Loucy (cell line): ENCODE results near the gene INTS1.

Source experiments
- EZH2phosphoT487 ChIP-seq: fragments of 200-600 bp; IDR thresholded peaks from 2 replicates; pipeline ENCODE4 v1.6.1; 2018; ENCODE audit warnings: antibody characterized with exemption, mild to moderate bottlenecking, moderate library complexity, borderline replicate concordance
- TF ChIP-seq, protein P1 (sequence below): fragments of 200-600 bp; sonication (generic); conservative IDR thresholded peaks from 2 replicates; pipeline ENCODE4 v1.5.1; 2014; ENCODE audit warnings: mild to moderate bottlenecking, antibody characterized with exemption, low read length

GRCh38 chr7:1468203-1468602 is 36.0 kb downstream of the INTS1 start:
- TF ChIP-seq, protein P1, sequence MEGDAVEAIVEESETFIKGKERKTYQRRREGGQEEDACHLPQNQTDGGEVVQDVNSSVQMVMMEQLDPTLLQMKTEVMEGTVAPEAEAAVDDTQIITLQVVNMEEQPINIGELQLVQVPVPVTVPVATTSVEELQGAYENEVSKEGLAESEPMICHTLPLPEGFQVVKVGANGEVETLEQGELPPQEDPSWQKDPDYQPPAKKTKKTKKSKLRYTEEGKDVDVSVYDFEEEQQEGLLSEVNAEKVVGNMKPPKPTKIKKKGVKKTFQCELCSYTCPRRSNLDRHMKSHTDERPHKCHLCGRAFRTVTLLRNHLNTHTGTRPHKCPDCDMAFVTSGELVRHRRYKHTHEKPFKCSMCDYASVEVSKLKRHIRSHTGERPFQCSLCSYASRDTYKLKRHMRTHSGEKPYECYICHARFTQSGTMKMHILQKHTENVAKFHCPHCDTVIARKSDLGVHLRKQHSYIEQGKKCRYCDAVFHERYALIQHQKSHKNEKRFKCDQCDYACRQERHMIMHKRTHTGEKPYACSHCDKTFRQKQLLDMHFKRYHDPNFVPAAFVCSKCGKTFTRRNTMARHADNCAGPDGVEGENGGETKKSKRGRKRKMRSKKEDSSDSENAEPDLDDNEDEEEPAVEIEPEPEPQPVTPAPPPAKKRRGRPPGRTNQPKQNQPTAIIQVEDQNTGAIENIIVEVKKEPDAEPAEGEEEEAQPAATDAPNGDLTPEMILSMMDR: no peak
- no peak for TF ChIP-seq EZH2phosphoT487
